ENCODE data around the gene UNC45A. TPM values are rescaled to one million over a fixed set of nuclear protein-coding genes. Genes with fewer than 3 reads are reported as not detected.

The UNC45A gene
- total and polyA plus RNA-seq, 3 donors from 2014 or later: 48.9 to 59.6 (median 56.9) TPM

GRCh38 chr15:90929246-90930019 lies 5.7 kb upstream of the UNC45A start:
- H3K4me3 ChIP-seq: peak overlapping the region; percentile 66 to 79
- intact Hi-C loops (cut with DNase I; ENCODE audit: low total_unique reads): no loop called here
- no peaks in the 10 kb centered on the region for H3K36me3 ChIP-seq (ENCODE audit: low read depth, missing control alignments)
- H3K9me3 ChIP-seq: no peaks in the 10 kb centered on the region
- H3K27ac ChIP-seq: peak overlapping the region; percentile 87 to 88
- 31 to 43% methylated on average over 21 of the region's 21 CpGs for WGBS, 2 donors
- peaks cover 28% of the 10 kb centered on the region for H3K4me1 ChIP-seq
- no peaks in the 10 kb centered on the region for H3K27me3 ChIP-seq
- DNase-seq: no peak
- TF ChIP-seq POLR2A (IDR thresholded peaks at IDR 0.05) (no peak), CTCF (IDR thresholded peaks at IDR 0.05) (no peak)

GRCh38 chr15:90930861-90931574 lies 4.1 kb upstream of the UNC45A start:
- Histone ChIP-seq H3K36me3 (ENCODE audit: low read depth, missing control alignments) (no peaks in the 10 kb centered on the region), H3K4me3 (peak overlapping the region; percentile 66 to 79), H3K9me3 (no peaks in the 10 kb centered on the region), H3K27ac (peak overlapping the region; percentile 87 to 88), H3K27me3 (no peaks in the 10 kb centered on the region), H3K4me1 (peaks cover 38% of the 10 kb centered on the region)
- TF ChIP-seq POLR2A (IDR thresholded peaks at IDR 0.05) (no peak), CTCF (IDR thresholded peaks at IDR 0.05) (no peak)
- WGBS, 2 donors: 13 to 25% methylated on average over 14 to 15 of the region's 15 CpGs
- intact Hi-C loops (cut with DNase I; ENCODE audit: low total_unique reads): no loop called here
- peak; percentile 42 for DNase-seq

GRCh38 chr15:90931575-90931827 lies 3.6 kb upstream of the UNC45A start:
- intact Hi-C loops (cut with DNase I; ENCODE audit: low total_unique reads): no loop called here
- peak overlapping the region; percentile 74 to 88 for H3K27ac ChIP-seq
- TF ChIP-seq CTCF (IDR thresholded peaks at IDR 0.05) (no peak), POLR2A (IDR thresholded peaks at IDR 0.05) (no peak)
- peak overlapping the region in 1 of 2 donors; percentile 79 for H3K4me3 ChIP-seq
- no peaks in the 10 kb centered on the region for H3K27me3 ChIP-seq
- 11 to 16% methylated on average over 6 of the region's 6 CpGs for WGBS, 2 donors
- peaks cover 41% of the 10 kb centered on the region for H3K4me1 ChIP-seq
- no peak for DNase-seq
- no peaks in the 10 kb centered on the region for H3K36me3 ChIP-seq (ENCODE audit: low read depth, missing control alignments)
- H3K9me3 ChIP-seq: no peaks in the 10 kb centered on the region

- Histone ChIP-seq H3K27me3 (no peaks in the 10 kb centered on the region), H3K9me3 (no peaks in the 10 kb centered on the region), H3K36me3 (ENCODE audit: low read depth, missing control alignments) (no peaks in the 10 kb centered on the region), H3K4me1 (peaks cover 41% of the 10 kb centered on the region), H3K4me3 (peak within 1 kb of the TSS; percentile 66 to 79), H3K27ac (peak within 1 kb of the TSS; percentile 74 to 88)
- no peak for TF ChIP-seq POLR2A (IDR thresholded peaks at IDR 0.05)
- peak; percentile 87 to 93 (median 90) for TF ChIP-seq CTCF (IDR thresholded peaks at IDR 0.05)
- 1 to 8% methylated on average over 5 to 51 of the region's 52 CpGs for WGBS, 2 donors
- intact Hi-C loops (cut with DNase I; ENCODE audit: low total_unique reads): no loop called here
- peak; percentile 92 for DNase-seq
Observed at GRCh38 chr15:90931828-90932659, 3.0 kb upstream of the UNC45A start, which contains the start of gene HDDC3. TSS of gene HDDC3 (minus strand) at chr15:90932549. CDS start at chr15:90932540, 9 bp downstream.
